H1 (cell line): ENCODE measurements around the gene ALDH3B1. TPM values are rescaled to one million over a fixed set of nuclear protein-coding genes. Genes with fewer than 3 reads are reported as not detected.

Experiments used
- CEBPB ChIP-seq: IDR thresholded peaks from 2 replicates; pipeline ENCODE4 v1.6.1; 2012; ENCODE audit warnings: low read depth, low read length
- CTBP2 ChIP-seq: IDR thresholded peaks from 2 replicates; pipeline ENCODE4 v1.7.0; 2011; ENCODE audit warnings: borderline replicate concordance, mild to moderate bottlenecking, moderate library complexity, mixed read lengths, low read length; ENCODE audit not compliant: insufficient read depth, insufficient read length
- HDAC2 ChIP-seq, 2 experiments: fragments of 300-600 bp in 1 of 2; sonication (generic) in 1 of 2; IDR thresholded peaks; 2 replicates each; pipeline ENCODE4 v1.6.1; 2011 to 2012; ENCODE audit warnings: low read depth in 2 of 2, low read length in 2 of 2, mild to moderate bottlenecking in 2 of 2, moderate library complexity in 2 of 2, borderline replicate concordance in 1 of 2, inconsistent platforms in 1 of 2
- POLR2A ChIP-seq, 2 experiments: IDR thresholded peaks; 1 replicate in 1 of 2; 2 replicates in 1 of 2; pipeline ENCODE4 v1.6.1; 2011; ENCODE audit warnings: low read depth in 2 of 2, low read length in 2 of 2, mild to moderate bottlenecking in 2 of 2; ENCODE audit errors: control extremely low read depth in 1 of 2
- SP4 ChIP-seq: IDR thresholded peaks from 2 replicates; pipeline ENCODE4 v1.6.1; 2012; ENCODE audit warnings: low read length, inconsistent platforms
- polyA plus RNA-seq, 7 experiments: library from polyadenylated mRNA; depleted of rRNA in 3 of 7; stranded (reverse) in 5 of 7; unstranded in 2 of 7; fragments of >200 nt in 5 of 7; fragments of 200-250 nt in 2 of 7; gene quantifications; 1 replicate in 5 of 7; 2 replicates in 1 of 7; 4 replicates in 1 of 7; pipeline versions ENCODE4 v1.2.1 to v1.2.3, GENCODE V29; 2011 to 2013; ENCODE audit warnings: missing spikeins in 2 of 7, mixed read lengths in 2 of 7
- total RNA-seq: library from RNA; stranded (reverse); fragmentation: NEBNext Ultra II Directional; extraction: Animal tissue kit (Norgen Biotek cat#: 25700); gene quantifications from 2 replicates; pipeline ENCODE4 v1.2.1, GENCODE V29; 2021

The ALDH3B1 gene
- total and polyA plus RNA-seq, 2 of the 8 experiments (the other 6 are each of a cell fraction or from before 2014, with no cell fraction given) = 0.32 to 0.47 TPM

- TF ChIP-seq CTBP2 = no peak
- 0 out of 3 replicates have a peak, but pooled peaks of 1 of the 2 experiments have one; percentile 10 for TF ChIP-seq POLR2A (IDR thresholded peaks at IDR 0.05; ENCODE audit: control extremely low read depth in 1 of 2, low read depth in 2 of 2, low read length in 2 of 2)
- TF ChIP-seq CEBPB = peak; percentile 25; the same call in 1 of the 2 replicates
- TF ChIP-seq SP4 = no peak
- no peak for TF ChIP-seq HDAC2 (IDR thresholded peaks at IDR 0.05; ENCODE audit: borderline replicate concordance in 1 of 2, low read depth in 2 of 2, low read length in 2 of 2)
These were observed 64.6 kb downstream of the ALDH3B1 start (continued) for GRCh38 chr11:68074584-68075352.
